Measurements from ENCODE around the gene FAM185A.

GRCh38 chr7:102834466-102834865, 85.7 kb downstream of the FAM185A start:
- no peak for TF ChIP-seq CTCF (IDR thresholded peaks at IDR 0.05)
- TF ChIP-seq EP300 (IDR thresholded peaks at IDR 0.05), result no peak
